Erythroblast (primary cell): ENCODE data around the gene IGFALS.

Experiments used
- GATA1 ChIP-seq: IDR thresholded peaks from 2 replicates; pipeline ENCODE4 v1.6.1; 2011; ENCODE audit warnings: low read depth, mild to moderate bottlenecking, control low read depth, low read length, moderate library complexity
- POLR2A ChIP-seq: IDR thresholded peaks from 2 replicates; pipeline ENCODE4 v1.6.1; 2011; ENCODE audit warnings: mild to moderate bottlenecking, low read length

- TF ChIP-seq GATA1 (no peak), POLR2A (no peak)
Observed at GRCh38 chr16:1761751-1762150, 31.8 kb downstream of the IGFALS start.
